ENCODE measurements around the gene VASH1. TPM values are rescaled to one million over a fixed set of nuclear protein-coding genes. Genes with fewer than 3 reads are reported as not detected.
"Not testable (repeated sequence)": the region's sequence is repeated elsewhere in the genome, so short reads cannot be mapped to it uniquely, and the experiment has no call there.

The VASH1 gene
- total RNA-seq, 1 donor from 2014 or later, result 10.3 TPM

GRCh38 chr14:76720382-76720813, 40.9 kb upstream of the VASH1 start:
- Histone ChIP-seq H3K4me3 (no peak overlapping the region), H3K9ac (no peak overlapping the region), H3K27ac (no peak overlapping the region), H3K4me1 (peaks cover 7% of the 10 kb centered on the region), H3K36me3 (no peaks in the 10 kb centered on the region), H3K9me3 (ENCODE audit: low read depth) (no peaks in the 10 kb centered on the region), H3K27me3 (peaks cover 3% of the 10 kb centered on the region), H3K79me2 (ENCODE audit: low read depth) (no peaks in the 10 kb centered on the region), H2AFZ (replicated peaks) (no peak overlapping the region), H3K4me2 (no peak overlapping the region), H4K20me1 (ENCODE audit: low read depth) (no peaks in the 10 kb centered on the region), H3F3A (ENCODE audit: low read depth) (peaks cover 7% of the 10 kb centered on the region)
- peaks cover 24% of the 10 kb centered on the region for H3K4me1 Mint-ChIP-seq
- H3K9me3 Mint-ChIP-seq, result peaks cover 13% of the 10 kb centered on the region
- peak overlapping the region; percentile 47 for H3K27ac Mint-ChIP-seq
- DNase-seq (ENCODE audit: low spot score), result peak; percentile 36
- no peak overlapping the region for H3K4me3 Mint-ChIP-seq
- peaks cover 3% of the 10 kb centered on the region for H3K36me3 Mint-ChIP-seq
- H3K27me3 Mint-ChIP-seq (ENCODE audit: insufficient read depth, low read depth), result peaks cover 7% of the 10 kb centered on the region
- TF ChIP-seq, protein P1, sequence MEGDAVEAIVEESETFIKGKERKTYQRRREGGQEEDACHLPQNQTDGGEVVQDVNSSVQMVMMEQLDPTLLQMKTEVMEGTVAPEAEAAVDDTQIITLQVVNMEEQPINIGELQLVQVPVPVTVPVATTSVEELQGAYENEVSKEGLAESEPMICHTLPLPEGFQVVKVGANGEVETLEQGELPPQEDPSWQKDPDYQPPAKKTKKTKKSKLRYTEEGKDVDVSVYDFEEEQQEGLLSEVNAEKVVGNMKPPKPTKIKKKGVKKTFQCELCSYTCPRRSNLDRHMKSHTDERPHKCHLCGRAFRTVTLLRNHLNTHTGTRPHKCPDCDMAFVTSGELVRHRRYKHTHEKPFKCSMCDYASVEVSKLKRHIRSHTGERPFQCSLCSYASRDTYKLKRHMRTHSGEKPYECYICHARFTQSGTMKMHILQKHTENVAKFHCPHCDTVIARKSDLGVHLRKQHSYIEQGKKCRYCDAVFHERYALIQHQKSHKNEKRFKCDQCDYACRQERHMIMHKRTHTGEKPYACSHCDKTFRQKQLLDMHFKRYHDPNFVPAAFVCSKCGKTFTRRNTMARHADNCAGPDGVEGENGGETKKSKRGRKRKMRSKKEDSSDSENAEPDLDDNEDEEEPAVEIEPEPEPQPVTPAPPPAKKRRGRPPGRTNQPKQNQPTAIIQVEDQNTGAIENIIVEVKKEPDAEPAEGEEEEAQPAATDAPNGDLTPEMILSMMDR (IDR thresholded peaks at IDR 0.05), result no peak
- TF ChIP-seq EZH2 (IDR thresholded peaks at IDR 0.05) (no peak), EZH2phosphoT487 (IDR thresholded peaks at IDR 0.05) (no peak)

DNA sequence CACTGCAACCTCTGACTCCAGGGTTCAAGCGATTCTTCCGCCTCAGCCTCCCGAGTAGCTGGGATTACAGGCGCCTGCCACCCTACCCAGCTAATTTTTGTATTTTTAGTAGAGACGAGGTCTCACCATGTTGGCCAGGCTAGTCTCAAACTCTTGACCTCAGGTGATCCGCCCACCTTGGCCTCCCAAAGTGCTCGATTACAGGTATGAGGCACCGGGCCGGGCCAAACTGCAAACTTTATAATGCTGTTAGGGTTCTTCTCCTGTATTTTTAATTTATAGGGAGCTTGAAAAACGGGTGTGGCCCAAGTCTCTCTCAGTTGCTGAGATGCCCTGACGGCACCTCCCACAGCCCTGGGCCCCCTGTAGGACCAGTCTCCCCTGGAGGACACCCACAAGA, 39.8 kb upstream of the VASH1 start:
- not testable (repeated sequence) for H3K36me3 ChIP-seq; H3K79me2 ChIP-seq (ENCODE audit: low read depth); H3K4me3 ChIP-seq; H3K27ac Mint-ChIP-seq; H3K27me3 ChIP-seq; H4K20me1 ChIP-seq (ENCODE audit: low read depth); H3K9me3 ChIP-seq (ENCODE audit: low read depth); H3K4me1 ChIP-seq; H3K4me2 ChIP-seq; H3K4me3 Mint-ChIP-seq; H3K9ac ChIP-seq; H3K27me3 Mint-ChIP-seq (ENCODE audit: insufficient read depth, low read depth); H3K27ac ChIP-seq; H3K36me3 Mint-ChIP-seq; H2AFZ ChIP-seq (replicated peaks); H3F3A ChIP-seq (ENCODE audit: low read depth); H3K9me3 Mint-ChIP-seq; DNase-seq (ENCODE audit: low spot score)
- peaks cover 24% of the 10 kb centered on the region for H3K4me1 Mint-ChIP-seq

- no peak overlapping the region for H2AFZ ChIP-seq (replicated peaks)
- H3F3A ChIP-seq (ENCODE audit: low read depth), result peaks cover 7% of the 10 kb centered on the region
- TF ChIP-seq, protein P1 (IDR thresholded peaks at IDR 0.05), result no peak
- no peak for TF ChIP-seq EZH2phosphoT487 (IDR thresholded peaks at IDR 0.05)
- TF ChIP-seq EZH2 (IDR thresholded peaks at IDR 0.05), result no peak
- no peak overlapping the region for H3K27ac Mint-ChIP-seq
- H3K79me2 ChIP-seq (ENCODE audit: low read depth), result no peaks in the 10 kb centered on the region
- no peak for DNase-seq (ENCODE audit: low spot score)
- H3K36me3 Mint-ChIP-seq, result no peaks in the 10 kb centered on the region
- peaks cover 8% of the 10 kb centered on the region for H3K4me1 Mint-ChIP-seq
- no peak overlapping the region for H3K9ac ChIP-seq
- H3K4me3 ChIP-seq, result no peak overlapping the region
- H3K4me1 ChIP-seq, result peaks cover 7% of the 10 kb centered on the region
- peaks cover 3% of the 10 kb centered on the region for H3K27me3 ChIP-seq
- H3K9me3 Mint-ChIP-seq, result no peaks in the 10 kb centered on the region
- no peak overlapping the region for H3K27ac ChIP-seq
- H3K4me3 Mint-ChIP-seq, result no peak overlapping the region
- no peaks in the 10 kb centered on the region for H3K36me3 ChIP-seq
- H3K9me3 ChIP-seq (ENCODE audit: low read depth), result no peaks in the 10 kb centered on the region
- H3K27me3 Mint-ChIP-seq (ENCODE audit: insufficient read depth, low read depth), result peaks cover 4% of the 10 kb centered on the region
- no peak overlapping the region for H3K4me2 ChIP-seq
- H4K20me1 ChIP-seq (ENCODE audit: low read depth), result no peaks in the 10 kb centered on the region
These were observed 36.4 kb upstream of the VASH1 start for GRCh38 chr14:76724651-76725550.

DNA sequence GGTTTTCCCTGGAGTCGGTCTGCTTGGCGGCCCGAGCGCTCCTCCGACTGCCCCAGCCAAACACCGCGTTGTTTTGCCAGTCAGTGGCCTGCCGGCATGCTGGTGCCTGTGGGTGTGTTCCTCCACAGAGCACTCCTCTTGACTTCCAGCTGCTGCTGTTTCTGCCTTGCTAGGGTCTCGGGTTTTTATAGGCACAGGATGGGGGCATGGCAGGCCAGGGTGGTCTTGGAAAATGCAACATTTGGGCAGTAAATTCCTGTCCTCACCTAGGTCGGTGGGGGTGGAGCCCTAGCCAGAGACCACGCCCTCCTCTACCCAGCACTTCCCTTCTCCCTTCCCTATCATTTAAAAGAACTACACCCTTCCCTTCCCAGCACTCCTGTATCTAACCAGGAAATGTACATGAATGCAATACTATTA, 34.7 kb upstream of the VASH1 start:
- no peak overlapping the region for H3K4me3 ChIP-seq
- TF ChIP-seq EZH2 (IDR thresholded peaks at IDR 0.05) (no peak), EZH2phosphoT487 (IDR thresholded peaks at IDR 0.05) (no peak)
- TF ChIP-seq, protein P1 (IDR thresholded peaks at IDR 0.05), result no peak
- no peaks in the 10 kb centered on the region for H3K4me1 ChIP-seq
- H3F3A ChIP-seq (ENCODE audit: low read depth), result no peaks in the 10 kb centered on the region
- no peaks in the 10 kb centered on the region for H3K79me2 ChIP-seq (ENCODE audit: low read depth)
- no peak overlapping the region for H3K27ac ChIP-seq
- H3K27ac Mint-ChIP-seq, result no peak overlapping the region
- H3K9ac ChIP-seq, result no peak overlapping the region
- H3K36me3 Mint-ChIP-seq, result no peaks in the 10 kb centered on the region
- H3K9me3 Mint-ChIP-seq, result no peaks in the 10 kb centered on the region
- H4K20me1 ChIP-seq (ENCODE audit: low read depth), result no peaks in the 10 kb centered on the region
- H3K27me3 ChIP-seq, result peaks cover 3% of the 10 kb centered on the region
- DNase-seq (ENCODE audit: low spot score), result no peak
- no peaks in the 10 kb centered on the region for H3K4me1 Mint-ChIP-seq
- no peaks in the 10 kb centered on the region for H3K9me3 ChIP-seq (ENCODE audit: low read depth)
- no peak overlapping the region for H3K4me3 Mint-ChIP-seq
- no peak overlapping the region for H2AFZ ChIP-seq (replicated peaks)
- no peak overlapping the region for H3K4me2 ChIP-seq
- H3K27me3 Mint-ChIP-seq (ENCODE audit: insufficient read depth, low read depth), result peaks cover 4% of the 10 kb centered on the region
- no peaks in the 10 kb centered on the region for H3K36me3 ChIP-seq
